GM12874 (cell line): Measurements from ENCODE around the gene MANBA.

Experiments
- TF ChIP-seq, protein P1 (sequence below): IDR thresholded peaks from 2 replicates; pipeline ENCODE4 v1.5.1; 2011; ENCODE audit warnings: low read depth, mild to moderate bottlenecking, control low read depth, low read length, moderate library complexity; ENCODE audit not compliant: insufficient read depth

MANBA gene

DNA sequence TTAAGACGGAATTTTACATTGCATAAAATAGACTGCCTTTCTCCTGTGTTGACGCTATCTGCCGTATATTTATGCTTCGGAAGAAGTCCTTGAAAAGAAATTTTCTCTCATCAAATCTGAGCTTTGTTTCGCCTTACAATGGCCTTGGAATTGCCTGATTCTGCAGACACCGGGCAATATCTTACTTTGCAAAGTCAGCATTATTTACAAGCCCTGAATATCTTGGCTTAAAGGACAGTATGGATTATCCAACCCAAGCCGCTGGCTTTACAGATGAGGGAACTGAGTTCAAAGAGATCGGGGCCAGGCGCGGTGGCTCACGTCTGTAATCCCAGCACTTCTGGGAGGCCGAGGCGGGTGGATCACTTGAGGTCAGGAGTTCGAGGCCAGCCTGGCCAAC, 1.1 kb upstream of the MANBA start:
- TF ChIP-seq, protein P1, sequence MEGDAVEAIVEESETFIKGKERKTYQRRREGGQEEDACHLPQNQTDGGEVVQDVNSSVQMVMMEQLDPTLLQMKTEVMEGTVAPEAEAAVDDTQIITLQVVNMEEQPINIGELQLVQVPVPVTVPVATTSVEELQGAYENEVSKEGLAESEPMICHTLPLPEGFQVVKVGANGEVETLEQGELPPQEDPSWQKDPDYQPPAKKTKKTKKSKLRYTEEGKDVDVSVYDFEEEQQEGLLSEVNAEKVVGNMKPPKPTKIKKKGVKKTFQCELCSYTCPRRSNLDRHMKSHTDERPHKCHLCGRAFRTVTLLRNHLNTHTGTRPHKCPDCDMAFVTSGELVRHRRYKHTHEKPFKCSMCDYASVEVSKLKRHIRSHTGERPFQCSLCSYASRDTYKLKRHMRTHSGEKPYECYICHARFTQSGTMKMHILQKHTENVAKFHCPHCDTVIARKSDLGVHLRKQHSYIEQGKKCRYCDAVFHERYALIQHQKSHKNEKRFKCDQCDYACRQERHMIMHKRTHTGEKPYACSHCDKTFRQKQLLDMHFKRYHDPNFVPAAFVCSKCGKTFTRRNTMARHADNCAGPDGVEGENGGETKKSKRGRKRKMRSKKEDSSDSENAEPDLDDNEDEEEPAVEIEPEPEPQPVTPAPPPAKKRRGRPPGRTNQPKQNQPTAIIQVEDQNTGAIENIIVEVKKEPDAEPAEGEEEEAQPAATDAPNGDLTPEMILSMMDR, result no peak

DNA sequence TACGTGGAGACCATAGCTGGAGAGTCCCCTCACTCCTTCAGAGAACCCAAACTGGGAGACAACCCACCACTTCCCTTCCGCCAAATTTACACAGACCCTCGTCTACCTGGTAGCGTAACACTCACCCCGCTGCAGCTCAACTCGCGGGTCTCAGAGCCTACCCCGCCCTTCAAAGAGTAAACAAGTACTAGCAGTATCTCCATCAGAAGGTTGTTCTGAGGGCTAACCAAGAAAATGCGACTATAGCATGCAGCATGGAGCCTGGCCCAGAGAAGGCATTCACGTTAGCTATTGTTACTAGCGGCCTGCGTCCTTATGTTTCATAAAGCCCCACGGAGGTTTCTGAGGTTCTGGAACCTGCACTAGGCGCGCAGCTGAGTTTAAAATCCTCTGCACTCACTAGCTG, 531 bp upstream of the MANBA start:
- TF ChIP-seq, protein P1, result no peak

DNA sequence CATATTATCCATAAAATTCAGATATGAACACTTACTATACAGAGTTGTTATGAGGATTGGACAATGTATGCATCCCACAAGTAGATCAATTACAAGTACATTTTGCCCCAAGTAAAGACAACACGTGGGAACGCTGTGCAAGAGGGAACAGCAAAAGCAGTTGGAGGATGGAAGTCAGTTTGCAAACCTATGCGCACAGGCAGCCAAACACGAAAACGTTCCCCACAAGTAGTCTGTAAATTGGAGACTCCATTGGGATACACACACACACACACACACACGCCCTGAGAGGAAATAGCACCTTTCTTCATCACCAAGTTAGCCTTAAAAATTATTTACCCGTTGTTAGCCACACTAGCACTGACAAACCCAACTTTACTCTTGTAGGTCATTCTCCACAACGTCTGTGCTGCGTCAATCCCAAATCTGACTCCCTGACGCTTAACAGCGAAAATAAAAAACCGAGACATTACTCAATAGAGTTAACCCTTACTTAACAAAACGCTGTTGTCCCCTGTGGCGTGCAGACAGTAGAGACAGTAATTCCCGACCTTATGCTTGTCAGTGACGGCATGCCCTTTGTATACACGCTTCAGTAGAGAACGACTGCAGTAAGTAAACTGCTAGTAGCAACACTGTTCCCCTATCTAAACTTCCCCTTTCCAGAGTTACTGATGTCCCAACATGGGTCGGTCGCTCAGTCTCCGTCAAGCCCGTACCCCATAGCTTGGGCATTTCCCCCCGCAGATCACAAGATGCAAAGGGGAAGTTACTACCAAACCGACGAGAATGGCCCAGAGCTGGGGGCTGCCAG, 730 bp downstream of the MANBA start:
- TF ChIP-seq, protein P1, result no peak

DNA sequence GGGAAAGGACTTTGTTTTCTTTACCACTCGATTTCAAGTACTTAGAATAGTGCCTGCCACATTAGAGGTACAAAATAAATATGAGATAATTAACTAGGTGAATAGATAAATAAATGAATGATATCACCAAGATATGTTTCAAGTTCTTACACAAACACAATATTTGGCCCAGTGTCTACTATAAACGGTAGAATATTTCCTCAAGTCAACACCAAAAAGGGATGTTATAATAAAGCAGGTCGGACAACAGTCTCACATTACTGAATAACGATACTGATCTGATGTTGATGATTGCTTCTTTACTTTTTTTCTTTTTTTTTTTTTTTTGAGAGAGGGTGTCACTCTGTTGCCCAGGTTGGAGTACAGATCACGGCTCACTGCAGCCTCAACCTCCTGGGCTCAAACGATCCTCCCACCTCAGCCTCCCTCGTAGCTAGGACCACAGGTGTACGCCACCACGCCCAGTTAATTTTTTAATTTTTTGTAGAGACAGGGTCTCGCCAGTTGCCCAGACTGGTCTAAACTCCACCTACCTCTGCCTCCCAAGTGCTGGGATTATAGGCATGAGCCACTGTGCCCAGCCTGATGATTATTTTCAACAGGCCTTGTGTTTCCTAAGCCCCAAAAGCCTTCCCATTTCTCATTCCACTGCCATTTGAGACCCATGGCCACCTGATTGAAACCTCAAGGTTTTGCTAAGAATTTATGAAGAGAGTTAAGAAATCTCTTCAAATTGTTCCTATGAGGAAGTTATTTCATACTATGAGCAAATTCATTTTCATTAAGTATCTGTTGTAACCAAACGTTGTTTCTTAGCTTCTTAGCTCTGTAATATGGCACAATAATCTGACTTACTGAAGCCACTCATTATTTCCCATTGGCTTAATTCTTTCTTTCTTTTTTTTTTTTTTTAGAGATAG, 2.3 kb downstream of the MANBA start:
- TF ChIP-seq, protein P1, result no peak

DNA sequence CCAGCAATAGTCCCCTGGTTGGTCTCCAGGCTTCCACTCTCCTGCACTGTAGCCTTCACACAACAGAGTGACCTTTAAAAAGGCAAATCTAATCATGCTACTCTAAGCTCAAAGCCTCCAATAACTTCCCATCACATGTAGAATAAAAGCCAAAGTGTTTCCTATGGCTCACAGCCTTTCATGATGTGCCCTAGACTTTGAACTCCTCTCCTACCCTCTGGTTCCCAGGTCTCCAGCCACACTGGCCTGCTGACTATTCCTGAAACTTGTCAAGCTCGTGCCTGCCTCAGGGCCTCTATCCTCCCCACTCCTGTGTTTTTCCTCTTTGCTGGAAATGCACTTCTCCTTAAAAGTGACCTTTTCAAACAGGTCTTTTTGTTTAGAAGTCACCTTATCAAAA, 3.1 kb downstream of the MANBA start:
- TF ChIP-seq, protein P1, result no peak

DNA sequence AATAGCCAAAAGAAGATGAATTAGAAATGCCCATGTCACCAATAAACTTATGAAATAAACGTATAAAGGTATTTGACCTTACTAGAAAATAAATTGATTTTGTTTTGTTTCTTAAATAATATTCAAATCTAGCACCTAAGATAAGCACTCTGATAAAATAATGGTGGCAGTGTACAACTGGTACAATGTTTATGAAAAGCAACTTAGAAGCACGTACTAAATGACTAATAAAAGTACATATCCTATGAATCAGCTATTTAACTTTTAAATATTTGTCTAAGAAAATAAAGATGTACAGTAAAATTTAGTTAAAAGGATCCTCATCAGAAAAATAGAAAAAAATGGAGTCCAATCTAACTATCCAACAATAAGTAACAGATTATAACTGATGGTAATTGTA, 6.7 kb downstream of the MANBA start:
- TF ChIP-seq, protein P1, result no peak

DNA sequence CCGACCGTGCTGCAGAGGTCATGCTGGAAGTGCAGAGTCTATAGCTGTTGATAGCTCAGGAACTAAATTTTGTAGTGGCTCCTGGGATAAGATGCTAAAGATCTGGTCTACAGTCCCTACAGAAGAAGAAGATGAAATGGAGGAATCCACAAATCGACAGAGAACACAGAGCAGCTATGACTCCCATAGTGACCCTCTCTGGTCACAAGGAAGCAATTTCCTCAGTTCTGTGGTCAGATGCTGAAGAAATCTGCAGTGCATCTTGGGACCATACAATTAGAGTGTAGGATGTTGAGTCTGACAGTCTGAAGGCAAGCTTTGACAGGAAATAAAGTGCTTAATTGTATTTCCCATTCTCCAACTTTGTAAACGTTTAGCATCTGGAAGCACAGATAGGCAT, 8.8 kb downstream of the MANBA start:
- TF ChIP-seq, protein P1, result no peak
